HG02852 (cell line): ENCODE results near the gene FBXL20.

ENCODE experiments used
- ATAC-seq: cut with Tn5 transposase; IDR thresholded peaks from one replicate; pipeline ENCODE4 v1.9.1; 2021; ENCODE audit warnings: mild to moderate bottlenecking, moderate library complexity; ENCODE audit not compliant: unreplicated experiment

The FBXL20 gene

GRCh38 chr17:39208893-39209292 lies 192.5 kb downstream of the FBXL20 start:
- no peak for ATAC-seq

DNA sequence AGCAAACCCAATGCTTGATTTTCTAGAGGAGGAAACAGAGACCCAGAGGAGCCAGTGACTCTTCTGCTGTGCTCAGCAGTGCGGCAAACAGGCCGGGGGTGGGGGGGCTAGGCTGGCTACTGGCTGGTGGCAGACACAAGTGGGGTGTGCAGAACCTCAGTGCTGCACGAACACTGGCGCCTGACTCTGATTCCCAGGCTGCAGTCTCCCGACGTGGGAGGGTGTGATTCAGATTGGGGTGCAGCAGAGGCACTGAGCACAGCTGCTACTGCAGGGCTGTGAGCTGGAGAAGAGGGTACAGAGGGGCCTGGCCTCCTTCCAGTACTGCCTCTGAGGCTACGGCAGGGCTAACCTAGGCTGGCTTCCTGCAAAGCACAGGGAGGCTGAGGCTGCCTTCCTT lies 193.3 kb downstream of the FBXL20 start:
- ATAC-seq = no peak

DNA sequence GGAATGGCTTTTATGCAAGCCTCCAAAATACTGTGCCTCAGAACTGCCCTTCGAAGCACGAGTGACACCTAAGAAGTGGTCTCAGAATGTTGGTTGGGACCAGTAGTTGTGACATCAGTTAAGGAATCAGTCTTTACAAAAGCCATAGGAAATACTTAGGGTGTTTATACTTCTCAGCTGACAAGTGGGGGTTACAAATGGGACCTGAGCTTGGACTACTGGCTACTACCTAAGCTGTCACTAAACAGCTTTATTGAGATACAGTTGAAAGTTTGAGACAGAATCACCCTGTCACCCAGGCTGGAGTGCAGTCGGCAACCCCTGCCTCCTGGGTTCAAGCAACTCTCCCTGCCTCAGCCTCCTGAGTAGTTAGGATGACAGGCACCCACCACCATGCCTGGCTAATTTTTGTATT lies 196.3 kb downstream of the FBXL20 start:
- ATAC-seq = no peak

GRCh38 chr17:39204245-39204644 lies 197.2 kb downstream of the FBXL20 start:
- ATAC-seq = no peak
